ENCODE measurements around the gene MPRIP.

The MPRIP gene

DNA sequence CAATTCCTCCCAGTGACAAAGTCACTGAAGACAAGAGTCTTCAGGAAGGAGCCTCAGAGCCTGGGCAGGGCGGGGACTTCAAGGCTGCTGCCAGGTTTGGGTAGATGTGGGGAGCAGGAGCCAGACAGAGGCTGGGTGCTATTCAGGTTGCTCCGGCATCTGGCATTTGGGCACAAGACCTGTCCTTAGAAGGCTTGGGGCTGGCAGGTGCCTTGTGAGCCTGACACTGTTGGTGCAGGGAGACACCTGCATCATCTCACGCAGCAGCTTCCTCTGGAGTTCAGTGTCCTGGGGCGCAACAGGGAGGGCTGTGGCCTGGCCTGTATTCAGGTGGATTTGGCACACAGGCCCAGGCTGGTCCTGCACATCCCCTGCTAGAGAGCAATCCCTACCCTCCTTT is 65.0 kb downstream of the MPRIP start:
- no peak for FAIRE-seq

DNA sequence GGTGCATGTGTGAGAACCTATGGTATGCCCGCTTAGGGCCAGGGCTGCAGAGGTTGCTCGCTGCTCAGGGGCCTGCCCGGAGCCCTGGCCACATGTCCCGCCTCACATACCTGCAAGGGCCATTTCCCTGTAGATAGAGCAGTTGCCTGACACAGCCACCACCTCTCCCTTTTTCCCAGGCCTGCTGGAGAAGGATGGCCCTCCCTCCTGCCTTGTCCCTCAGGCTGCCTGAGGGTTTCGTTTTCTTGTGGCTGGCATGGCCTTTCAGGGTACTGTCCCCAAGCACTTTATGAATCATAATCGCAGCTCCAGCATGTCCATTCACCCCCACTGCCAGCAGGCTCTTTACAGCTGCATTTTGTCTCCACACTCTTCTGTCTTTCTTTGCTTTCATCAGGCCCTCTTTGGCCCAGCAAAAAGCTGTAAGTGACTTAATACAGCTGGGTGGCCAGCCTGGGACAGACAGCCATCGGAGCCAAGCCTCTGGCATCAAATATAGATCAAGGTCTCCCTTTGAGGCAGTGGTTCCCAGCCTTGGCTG is 65.7 kb downstream of the MPRIP start:
- no peak for DNase-seq (ENCODE audit: low spot score)
- no peak for FAIRE-seq

More for the DNA sequence above, 65.0 kb downstream of the MPRIP start:
- DNase-seq (ENCODE audit: low spot score) = no peak

GRCh38 chr17:17108451-17109049 is 66.3 kb downstream of the MPRIP start:
- FAIRE-seq (no peak), DNase-seq (ENCODE audit: low spot score) (no peak)

DNA sequence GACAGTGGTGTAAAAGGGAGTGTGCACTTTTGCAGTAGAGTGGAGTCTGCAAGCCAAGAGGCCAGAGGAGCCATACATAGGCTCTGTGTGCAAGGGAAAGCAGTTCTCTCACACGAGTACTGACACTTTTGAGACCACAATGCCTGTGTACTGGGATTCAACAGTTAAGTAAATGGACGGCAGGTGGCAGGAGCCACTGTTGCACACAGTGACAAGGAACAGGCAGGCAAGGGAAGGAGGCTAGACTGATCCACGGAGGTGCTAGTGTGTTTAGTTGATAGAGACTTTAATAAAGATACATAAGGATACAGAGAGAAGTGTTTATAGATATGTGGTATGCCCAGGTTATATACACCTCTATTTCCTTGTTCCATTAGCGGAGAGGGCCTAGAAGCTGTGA is 67.0 kb downstream of the MPRIP start:
- no peak for DNase-seq (ENCODE audit: low spot score)
- no peak for FAIRE-seq

GRCh38 chr17:17109907-17110306 is 67.7 kb downstream of the MPRIP start:
- FAIRE-seq (no peak), DNase-seq (ENCODE audit: low spot score) (no peak)

DNA sequence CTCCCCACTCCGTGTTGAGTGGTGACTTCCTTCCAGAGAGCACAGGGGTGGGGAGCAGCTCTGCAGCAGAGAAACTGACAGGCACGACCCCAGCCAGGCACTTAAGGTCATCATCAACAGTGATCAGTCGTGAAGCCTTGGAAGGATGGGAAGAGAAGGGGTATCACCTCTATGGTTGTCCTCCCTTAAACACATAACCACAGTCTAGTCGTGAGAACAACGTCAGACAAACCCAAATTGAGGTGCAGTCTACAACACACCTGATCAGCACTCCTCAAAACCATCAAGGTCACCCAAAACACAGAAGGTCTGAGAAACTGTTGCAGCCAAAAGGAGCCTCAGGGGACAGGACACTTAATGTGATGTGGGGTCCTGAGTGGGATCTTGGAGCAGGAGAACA is 68.3 kb downstream of the MPRIP start:
- FAIRE-seq (no peak), DNase-seq (ENCODE audit: low spot score) (no peak)

DNA sequence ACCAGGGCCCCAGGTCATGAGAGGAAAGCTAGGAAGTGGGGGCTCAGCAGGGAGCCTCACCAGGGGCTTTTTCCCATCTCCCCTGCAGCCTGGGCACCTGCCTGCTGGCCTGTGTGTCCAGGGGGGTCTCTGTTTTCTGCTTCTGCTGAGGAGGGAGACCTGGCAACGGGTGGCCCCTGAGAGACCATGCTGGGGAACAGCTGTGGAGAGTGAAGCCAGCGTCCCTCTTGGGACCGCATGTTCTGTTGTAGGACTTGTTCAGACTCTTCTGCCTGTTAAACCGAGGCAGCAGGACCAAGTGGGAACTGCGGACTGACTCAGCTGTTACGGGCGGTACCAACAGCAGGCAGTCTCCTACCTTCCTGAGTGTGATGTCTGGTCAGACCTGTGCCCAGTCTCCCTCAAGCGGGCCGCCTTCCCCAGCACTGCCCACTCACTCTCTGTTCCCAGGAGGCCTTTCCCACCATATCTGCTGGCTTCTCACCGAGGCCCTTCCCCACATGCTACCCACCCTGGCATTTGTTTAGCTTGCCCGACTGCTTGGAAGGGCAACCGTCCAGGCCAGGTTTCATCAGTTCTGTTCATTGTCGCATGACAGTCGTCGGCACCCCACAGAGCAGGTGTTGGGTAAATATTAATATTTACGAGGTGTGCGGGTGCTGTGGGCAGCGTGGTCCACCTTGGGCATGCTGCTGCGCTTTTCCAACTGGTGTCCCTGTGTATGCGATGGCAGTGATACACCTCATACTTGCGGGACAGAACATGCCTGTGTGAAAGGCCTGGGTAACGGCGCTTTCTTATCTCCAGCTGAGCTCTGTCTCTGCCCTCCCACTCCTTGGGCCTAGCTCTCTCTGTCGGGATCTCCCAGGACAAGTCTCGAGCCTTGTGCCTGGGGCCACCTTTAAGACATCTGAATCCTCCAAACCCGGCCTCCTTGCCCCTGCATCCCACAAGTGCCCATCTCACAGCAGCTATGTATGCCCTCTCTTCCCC is 69.4 kb downstream of the MPRIP start:
- DNase-seq (ENCODE audit: low spot score) (no peak), FAIRE-seq (no peak)

- no peak for DNase-seq (ENCODE audit: low spot score)
- no peak for FAIRE-seq
Observed at GRCh38 chr17:17112628-17113200, 70.5 kb downstream of the MPRIP start.

DNA sequence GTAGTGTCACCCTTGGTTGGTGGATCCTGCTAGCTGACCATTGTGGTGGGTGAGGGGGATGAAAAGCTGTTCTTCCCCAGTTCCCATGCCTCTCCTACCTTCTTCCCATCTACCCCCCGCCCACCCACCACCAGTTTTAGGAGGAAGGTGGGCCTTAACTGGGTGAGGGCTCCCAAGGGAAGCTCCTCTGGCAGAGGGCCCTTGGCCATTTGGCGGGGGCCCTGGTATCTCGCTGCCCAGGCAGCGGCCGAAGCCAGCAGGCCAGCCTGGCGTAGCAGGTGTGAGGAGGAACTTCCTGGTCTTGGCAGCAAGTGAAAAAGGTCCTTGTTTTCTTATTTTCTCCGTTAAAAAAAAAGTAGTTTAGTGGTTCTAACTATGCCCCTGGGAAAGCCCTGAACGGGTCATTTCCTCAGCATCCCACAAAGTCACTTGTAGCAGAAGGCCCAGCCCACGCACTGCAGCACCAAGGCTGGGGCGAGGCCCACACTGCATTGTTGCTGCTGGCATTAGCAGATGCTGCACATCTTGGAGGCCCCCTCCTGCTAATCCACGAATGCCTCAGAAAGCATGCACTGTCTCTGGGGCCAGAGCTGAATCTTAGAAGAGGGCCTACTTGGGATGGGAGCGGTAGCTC is 72.5 kb downstream of the MPRIP start:
- no peak for FAIRE-seq
- no peak for DNase-seq (ENCODE audit: low spot score)

DNA sequence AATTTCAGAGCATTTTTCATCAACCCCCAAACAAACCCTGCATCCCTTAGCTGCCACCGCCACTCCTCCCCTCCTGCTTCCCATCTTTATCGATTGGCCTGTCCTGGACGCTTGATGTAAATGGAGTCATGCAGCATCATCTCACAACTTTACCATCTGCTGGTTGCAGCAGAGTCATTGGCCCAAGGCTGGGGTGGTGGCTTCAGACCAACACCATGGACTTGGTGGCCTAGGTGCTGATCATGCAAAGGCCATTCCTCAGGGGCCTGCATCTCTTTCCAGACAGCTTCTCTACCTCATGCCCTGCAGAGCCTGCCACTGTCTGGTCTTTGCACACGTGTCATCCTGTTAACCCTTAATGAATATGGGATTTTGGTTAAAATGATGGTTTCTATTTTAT is 73.4 kb downstream of the MPRIP start:
- no peak for FAIRE-seq
- DNase-seq (ENCODE audit: low spot score) = no peak

DNA sequence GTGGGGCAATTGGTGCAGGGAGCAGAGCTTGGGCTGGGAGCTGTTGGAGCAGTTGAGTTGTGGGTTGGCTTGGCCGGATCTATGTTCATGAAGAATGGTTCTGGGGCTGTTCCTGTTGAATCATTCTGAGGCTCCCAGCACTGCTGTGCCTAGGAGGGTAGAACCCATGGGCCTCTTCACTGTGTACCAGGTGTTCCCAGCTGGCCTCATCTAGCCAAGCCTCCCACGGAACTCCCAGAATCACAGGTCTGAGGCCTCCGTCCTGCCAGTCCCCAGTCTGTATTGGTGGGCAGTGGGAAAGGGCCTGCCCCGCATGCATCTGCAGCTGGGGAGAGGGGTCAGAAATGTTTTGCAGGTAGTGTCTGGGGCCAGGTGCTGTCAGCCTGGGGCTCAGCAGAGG is 74.1 kb downstream of the MPRIP start:
- DNase-seq (ENCODE audit: low spot score) (no peak), FAIRE-seq (no peak)

GRCh38 chr17:17117923-17118322 is 75.7 kb downstream of the MPRIP start:
- FAIRE-seq = no peak
- DNase-seq (ENCODE audit: low spot score) = no peak

DNA sequence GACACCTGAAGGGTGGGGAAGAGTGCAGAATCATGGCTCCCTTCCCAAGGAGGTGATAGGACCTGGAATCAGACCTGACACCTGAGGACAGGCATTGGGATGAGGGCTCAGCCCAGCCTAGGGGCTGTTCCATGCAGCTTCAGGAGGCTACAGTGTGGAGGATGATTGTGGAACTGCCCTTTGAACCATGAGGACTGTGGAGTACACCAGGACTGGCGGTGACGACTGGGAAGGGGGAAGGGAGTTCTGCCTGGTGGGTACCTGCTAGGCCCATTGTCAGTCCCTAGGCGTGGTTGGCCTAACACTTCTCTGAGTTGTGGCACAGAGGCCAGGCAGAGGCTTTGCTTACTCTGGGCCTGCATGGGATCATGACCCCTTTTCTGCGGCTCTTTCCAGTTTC is 76.1 kb downstream of the MPRIP start:
- FAIRE-seq (no peak), DNase-seq (ENCODE audit: low spot score) (no peak)

GRCh38 chr17:17119106-17119505 is 76.8 kb downstream of the MPRIP start:
- FAIRE-seq = no peak
- DNase-seq (ENCODE audit: low spot score) = no peak

- DNase-seq (ENCODE audit: low spot score) (no peak), FAIRE-seq (no peak)
Observed at GRCh38 chr17:17119533-17119932, 77.3 kb downstream of the MPRIP start.

DNA sequence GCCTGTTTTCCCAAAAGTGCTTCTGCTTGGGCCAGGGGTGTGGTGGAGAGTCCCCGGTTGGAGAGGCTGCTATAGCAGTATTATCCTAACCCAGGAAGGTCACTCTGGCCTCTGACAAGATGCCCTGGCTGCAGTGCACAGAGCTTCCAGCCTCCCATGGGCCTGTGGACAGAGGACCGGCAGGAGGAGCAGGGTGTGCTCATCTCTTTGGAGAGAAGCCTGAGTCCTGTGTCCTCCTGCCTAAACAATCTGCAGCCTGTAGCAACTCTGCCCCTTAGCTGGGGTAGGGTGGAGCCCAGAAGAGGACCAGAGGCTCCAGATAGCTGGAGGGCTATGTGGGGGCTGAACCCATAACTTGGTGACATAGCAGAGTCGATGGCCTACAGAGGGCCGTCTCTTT is 78.0 kb downstream of the MPRIP start:
- DNase-seq (ENCODE audit: low spot score) (no peak), FAIRE-seq (no peak)

DNA sequence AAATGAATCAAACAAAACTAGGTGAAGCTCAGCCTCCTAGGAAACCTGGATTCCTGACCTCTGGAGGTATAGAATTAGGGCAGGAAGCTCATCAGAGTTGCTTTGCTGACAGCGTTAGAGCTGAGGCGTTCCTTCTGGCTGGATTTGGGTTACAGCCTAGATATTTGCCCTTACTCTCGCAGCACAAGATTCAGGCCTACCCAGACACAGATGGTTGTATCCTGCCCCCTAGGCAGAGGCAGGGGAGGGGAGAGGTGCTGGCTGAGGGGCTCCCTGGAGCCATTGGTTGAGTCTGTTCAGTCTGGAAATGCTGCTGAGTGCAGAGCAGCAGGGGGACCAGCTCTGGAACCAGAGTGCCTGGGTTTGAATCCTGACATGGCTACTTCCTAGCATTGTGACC is 78.4 kb downstream of the MPRIP start:
- DNase-seq (ENCODE audit: low spot score) (no peak), FAIRE-seq (no peak)

DNA sequence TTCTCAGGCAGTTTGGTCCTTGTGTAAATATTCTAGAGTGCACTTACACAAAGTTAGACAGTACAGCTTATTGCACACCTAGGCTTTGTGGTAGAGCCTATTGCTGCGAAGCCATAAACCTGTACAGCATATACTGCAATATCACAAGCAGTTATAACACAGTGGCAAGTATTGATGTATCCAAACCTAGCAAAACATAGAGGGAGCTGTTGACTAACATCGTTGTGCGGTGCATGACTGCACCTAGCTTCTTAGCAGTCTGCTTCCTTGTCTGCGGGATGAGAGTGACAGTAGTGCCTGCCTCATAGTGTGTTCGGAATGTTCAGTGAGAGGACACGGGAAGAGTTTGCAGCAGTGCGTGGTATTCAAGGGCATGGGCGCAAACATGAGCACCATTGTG is 78.9 kb downstream of the MPRIP start:
- FAIRE-seq = peak; percentile 71

DNA sequence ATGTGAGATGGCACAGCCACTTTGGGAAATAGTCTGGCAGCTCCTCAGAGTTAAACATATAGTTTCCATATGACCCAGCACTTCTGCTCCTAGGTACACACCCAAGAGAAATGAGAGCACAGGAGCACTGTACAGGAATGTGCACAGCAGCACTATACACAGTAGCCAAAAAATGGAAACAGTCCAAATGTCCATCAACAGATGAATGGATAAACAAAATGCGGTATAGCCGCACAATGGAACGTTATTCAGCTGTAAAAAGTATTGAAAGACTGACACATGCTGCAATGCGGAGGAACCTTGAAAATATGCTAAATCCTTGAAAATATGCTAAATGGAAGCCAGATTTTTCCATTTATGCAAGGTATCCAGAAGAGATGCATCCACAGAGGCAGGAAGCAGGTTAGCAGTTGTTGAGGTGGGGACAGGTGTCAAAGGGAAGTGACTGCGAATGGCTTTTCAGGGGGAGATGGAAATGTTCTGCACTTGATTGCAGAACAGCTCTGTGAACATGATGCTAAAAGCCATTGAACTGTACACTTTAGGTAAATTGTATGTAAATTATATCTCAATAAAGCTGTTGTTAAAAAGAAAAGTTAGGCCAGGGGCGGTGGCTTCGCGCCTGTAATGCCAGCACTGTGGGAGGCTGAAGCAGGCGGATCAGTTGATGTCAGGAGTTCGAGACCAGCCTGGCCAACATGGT is 80.7 kb downstream of the MPRIP start:
- FAIRE-seq (peak; percentile 27), DNase-seq (ENCODE audit: low spot score) (no peak)

More for the DNA sequence above, 78.9 kb downstream of the MPRIP start:
- no peak for DNase-seq (ENCODE audit: low spot score)

GRCh38 chr17:17124341-17124740 is 82.1 kb downstream of the MPRIP start:
- DNase-seq (ENCODE audit: low spot score) = no peak
- FAIRE-seq = no peak
